T follicular helper cell (primary cell): ENCODE results near the gene FTO.
"Not testable (repeated sequence)": the region's sequence is repeated elsewhere in the genome, so short reads cannot be mapped to it uniquely, and the experiment has no call there.

Experiments used
- DNase-seq: peaks from one replicate; pipeline ENCODE4 v3.0.0-alpha.2; 2020; ENCODE audit warnings: low read depth
- total RNA-seq, 2 experiments: gene quantifications; one replicate each; lab custom pipeline; 2026; lab: John Stamatoyannopoulos, UW

Gene FTO
- 35.4 to 51.8 reads per million in 2 experiments for total RNA-seq

- peak; percentile 95 for DNase-seq
These were observed at the start of gene FTO, which contains the start of gene RPGRIP1L for GRCh38 chr16:53703590-53704444. FTO (plus strand) TSS chr16:53704156. RPGRIP1L (minus strand) TSS chr16:53703859; CDS start chr16:53700723, 3,136 bp downstream.

GRCh38 chr16:53654946-53655345, 49.0 kb upstream of the FTO start:
- DNase-seq = no peak

GRCh38 chr16:53662072-53662471, 41.9 kb upstream of the FTO start:
- DNase-seq = no peak

GRCh38 chr16:53664724-53665345, 39.1 kb upstream of the FTO start:
- no peak for DNase-seq

DNA sequence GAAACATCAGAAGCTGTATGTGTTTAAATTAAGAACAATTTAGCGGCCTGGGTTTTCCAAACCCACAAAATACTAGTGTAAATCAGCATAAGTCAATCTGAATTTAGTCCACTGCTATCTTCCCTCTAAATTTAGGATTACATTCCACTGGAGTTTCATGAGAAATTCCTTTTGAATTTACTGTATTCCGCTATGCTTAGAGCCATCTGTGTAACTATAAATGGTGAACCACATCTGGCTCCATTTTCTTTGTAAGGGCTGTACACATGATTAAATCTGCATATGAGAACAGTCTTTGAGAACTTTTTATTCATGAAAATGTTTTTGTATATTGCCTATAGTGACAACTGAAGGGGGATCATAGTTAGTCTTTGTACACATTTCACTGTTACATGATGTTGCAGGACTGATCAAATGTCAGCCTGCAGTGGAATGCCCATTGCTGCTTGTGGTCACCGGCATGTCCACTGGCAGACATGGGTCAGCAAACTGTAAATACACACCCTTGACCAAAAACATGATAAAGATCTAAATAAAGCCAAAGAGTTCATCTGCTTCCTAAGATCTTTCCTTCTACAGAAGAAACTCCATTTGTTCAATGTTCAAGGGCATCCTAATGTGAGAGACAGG, 37.1 kb upstream of the FTO start:
- no peak for DNase-seq

DNA sequence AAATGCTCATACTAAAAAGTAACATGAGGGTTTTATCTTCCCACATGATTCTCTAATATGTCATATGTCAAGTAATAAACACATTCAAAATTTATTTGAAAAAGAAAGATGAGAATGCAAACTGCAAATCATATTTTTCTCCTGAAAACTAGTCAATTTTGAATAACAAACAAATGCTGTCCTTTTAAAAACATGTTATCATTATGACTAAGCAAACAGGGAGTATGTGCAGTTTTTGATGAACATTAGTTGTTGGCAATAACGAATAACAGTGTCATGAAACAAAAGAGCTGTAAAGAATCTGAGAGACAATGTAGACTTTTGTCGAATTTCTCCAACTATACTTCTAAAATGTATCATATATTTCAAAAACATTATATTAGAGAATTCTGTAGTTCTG, 35.1 kb upstream of the FTO start:
- no peak for DNase-seq

GRCh38 chr16:53672461-53672860, 31.5 kb upstream of the FTO start:
- DNase-seq = no peak

DNA sequence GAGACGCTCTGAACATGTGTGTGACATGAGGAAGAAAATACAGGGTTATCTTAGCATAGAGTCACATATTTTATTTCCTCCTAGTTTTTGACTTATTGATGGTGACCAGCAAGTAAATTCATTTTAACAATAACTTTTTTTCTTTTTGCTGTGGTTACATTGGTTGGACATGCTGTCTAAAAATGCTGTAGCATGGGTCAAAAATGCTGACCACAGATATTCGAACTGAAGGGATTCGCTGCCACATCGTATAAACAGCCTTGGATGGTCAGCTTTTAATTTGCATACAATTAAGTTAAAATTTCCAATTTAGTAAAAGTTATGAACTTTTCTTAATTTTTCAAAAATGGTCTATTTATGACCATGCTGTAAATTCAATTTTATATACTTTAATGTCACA, 30.8 kb upstream of the FTO start:
- no peak for DNase-seq

DNA sequence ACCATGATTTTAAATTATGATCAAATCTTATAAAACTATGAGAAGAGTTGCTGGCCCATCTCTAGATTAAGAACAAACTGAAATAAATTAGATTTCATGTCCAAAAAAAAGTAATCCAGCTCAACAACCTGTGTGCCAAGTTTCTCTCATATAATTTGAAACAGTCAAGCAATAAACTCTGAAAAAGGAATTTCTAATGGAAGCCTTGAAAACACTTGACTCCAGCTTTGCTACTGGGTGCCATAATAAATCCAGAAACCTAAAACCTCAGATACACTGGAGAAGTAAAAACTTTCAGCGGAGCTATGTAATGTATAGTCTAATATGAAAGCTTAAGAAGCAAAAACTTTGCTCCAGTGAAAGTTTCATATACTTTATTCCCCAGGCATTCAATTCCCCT, 25.8 kb upstream of the FTO start:
- no peak for DNase-seq

DNA sequence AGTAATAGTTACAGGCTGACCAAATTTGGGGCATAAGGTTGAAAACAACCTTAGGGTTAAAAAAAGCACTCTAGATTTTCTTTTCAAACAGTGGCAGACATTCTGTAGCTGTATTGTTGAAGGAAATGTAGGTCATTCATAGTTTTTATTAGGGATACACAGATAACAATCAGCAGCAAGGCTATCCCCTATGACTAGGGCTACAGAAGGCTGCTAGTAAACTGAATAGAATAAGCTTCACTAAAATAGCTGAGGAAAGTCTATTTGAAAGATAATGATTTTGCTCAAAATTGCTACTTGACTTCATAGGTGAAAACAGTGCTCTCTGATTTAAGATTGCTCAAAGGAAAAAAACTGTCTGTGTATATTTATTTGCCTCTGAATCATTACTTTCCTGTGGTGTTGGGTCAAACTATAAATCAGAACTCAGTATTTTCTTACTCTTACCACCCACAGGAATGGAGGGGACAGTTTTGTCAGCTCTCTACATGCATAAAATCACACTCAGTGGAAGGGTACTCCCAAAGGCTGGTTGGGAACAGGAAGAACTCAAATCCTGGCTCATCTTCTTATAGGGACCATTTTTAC, 25.1 kb upstream of the FTO start:
- DNase-seq = no peak

DNA sequence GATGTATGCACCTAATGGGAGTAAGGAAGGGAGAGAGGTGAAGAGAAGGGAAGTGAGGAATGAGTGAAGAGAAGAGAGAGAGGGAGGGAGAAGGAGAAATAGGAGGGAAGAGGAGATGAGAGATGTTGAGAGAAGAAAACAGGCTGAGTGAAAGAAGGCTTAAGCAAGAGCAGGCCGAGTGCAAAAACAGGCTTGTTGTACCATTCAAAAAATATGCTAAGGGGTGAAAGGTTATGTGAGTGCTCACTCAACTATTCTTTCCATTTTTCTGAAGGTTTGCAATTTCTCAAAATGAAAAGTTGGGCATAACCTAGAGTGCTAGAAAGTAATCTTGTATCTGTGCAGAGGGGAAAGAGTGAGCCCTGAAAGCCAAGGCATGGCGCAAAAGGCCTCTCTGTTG, 23.2 kb upstream of the FTO start:
- no peak for DNase-seq

GRCh38 chr16:53681354-53681753, 22.6 kb upstream of the FTO start:
- no peak for DNase-seq

DNA sequence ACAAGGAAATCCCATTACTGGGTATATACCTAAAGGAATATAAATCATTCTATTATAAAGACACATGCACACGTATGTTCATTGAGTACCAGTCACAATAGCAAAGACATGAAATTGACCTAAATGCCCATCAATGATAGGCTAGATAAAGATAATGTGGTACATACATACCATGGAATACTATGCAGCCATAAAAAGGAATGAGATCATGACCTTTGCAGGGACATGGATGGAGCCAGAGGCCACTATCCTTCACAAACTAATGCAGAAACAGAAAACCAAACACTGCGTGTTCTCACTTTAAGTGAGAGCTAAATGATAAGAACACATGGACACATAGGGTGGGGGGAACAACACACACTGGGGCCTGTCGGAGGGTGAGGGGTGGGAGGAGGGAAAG, 18.6 kb upstream of the FTO start:
- DNase-seq = not testable (repeated sequence)

DNA sequence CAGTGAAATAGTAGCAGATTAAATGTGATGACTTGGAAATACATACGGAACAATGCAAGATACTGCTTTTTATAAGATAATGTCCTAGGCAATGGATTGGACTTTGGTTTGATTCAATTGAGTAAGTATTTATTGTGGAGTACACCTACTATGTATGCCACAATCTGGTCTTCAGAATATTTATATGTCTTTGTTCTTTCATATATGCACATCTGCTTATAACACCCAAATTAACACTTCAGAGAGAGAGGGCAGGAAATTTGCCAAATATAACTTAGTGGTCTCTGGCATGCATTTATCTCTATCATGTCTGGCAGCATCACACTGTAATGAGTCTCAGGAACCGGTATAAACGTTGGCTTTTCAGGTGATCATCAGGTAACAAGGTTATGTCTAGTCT, 17.2 kb upstream of the FTO start:
- DNase-seq = no peak

DNA sequence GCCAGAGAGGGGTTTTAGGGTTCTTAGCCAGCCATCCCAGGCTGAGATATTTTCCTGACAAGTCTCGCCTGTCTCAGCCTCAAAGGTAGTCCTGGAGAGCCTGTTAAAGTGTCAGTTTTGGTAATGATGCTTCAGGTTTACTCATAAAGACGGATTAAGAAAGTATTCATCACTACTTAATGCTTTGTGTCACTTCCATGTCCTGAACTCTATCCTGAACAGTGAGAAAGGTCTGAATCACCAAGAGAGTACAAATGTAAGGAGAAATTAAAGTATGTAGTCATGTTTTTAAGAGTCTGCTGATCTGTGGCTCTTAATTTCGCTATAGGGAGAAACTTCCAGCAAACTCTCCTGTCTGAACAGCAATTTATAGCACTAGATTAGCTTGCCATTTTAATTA, 14.3 kb upstream of the FTO start:
- no peak for DNase-seq

DNA sequence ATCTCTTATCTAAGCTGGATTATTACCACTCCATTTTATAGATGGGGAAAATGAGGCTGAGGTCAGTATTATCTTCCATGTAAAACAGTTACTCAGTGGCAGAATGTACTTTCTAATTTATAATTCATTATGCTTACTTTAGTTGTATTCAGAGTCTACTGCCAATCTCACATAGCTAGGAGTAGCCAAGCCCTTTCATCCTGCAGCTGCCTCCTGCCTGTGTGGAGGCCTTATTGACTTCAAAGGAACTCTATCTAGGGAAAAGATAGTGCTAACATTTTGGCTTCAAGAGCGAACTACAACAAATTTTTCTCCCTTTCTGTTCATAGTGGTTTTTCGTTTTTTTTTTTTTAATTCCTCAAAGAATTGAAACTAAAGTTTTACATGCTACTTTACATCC, 13.2 kb upstream of the FTO start:
- no peak for DNase-seq

- DNase-seq = no peak
These were observed 11.8 kb upstream of the FTO start for GRCh38 chr16:53692146-53692545.

- no peak for DNase-seq
These were observed 10.6 kb upstream of the FTO start for GRCh38 chr16:53693320-53693719.

- no peak for DNase-seq
These were observed 8.9 kb upstream of the FTO start for GRCh38 chr16:53695070-53695469.

- DNase-seq = not testable (repeated sequence)
These were observed 5.7 kb upstream of the FTO start for GRCh38 chr16:53698271-53698670.

DNA sequence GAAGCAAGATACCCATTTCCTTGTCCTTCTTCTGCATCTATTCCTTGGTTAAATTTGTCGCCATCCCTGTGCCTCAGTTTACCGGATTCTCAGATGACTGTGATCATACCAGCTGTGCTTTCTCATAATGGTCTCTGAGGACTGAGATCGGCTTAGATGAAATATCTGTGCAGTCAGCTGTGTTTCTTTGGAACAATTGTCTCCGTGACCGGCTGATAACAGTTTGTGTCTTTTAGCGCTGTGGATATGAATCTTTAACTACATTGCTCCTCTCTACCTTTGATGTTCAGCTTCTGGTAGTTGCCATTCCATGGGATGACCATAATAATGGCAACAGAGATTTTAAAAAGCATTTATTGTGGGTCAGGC, 473 bp downstream of the FTO start:
- no peak for DNase-seq

DNA sequence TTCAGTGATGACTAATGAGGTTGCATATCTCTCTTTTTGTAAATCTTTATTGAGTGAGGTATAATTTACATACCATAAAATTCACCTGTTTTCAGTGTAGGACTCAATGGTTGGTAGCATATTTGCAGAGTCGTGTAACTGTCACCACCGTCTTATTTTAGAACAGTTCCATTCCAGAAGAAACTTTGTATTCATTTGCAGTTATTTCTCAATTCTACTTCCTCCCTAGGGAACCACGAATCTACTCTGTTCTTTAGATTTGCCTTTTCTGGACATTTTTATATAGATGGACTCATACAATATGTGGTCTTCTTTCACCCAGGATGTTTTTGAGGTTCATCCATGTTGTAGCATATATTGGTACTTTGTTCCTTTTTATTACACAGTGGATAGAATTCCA, 3.7 kb downstream of the FTO start:
- no peak for DNase-seq

DNA sequence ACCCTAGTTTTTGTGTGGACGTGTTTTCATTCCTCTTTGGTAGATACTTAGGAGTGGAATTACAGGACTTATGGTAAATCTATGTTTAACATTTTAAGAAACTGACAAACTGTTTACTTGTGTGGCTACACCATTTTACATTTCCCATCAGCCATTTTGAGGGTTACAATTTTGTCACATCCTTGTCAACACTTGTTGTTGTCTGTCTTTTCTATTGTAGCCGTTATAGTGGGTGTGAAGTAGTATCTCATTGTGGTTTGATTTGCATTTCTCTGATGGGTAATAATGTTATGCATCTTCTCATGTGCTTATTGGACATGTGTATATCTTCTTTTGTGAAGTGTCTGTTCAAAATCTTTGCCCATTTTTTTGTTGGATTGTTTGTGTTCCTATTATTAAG, 4.5 kb downstream of the FTO start:
- no peak for DNase-seq
